BJ (cell line): Measurements from ENCODE around the gene RASGRP2. TPM values are rescaled to one million over a fixed set of nuclear protein-coding genes. Genes with fewer than 3 reads are reported as not detected.

Experiments
- CTCF ChIA-PET: fragments of 350-600 bp; formaldehyde crosslinking; extraction: SDS; loops from one replicate; lab custom pipeline; 2021; ENCODE audit warnings: antibody characterized with exemption, inconsistent platforms; lab: Yijun Ruan, JAX
- POLR2A ChIA-PET: fragments of 300-600 bp; sonication (Branson Sonifier 250); formaldehyde crosslinking; extraction: SDS; loops from one replicate; lab custom pipeline; 2021; ENCODE audit warnings: antibody characterized with exemption; lab: Charles Lee
- DNase-seq: peaks from one replicate; pipeline ENCODE4 v3.0.0-alpha.2; 2011; ENCODE audit warnings: low read depth
- H3K27me3 ChIP-seq: 2 replicates; pipeline ENCODE4 v1.6.0; 2011; ENCODE audit warnings: low read length; ENCODE audit not compliant: control insufficient read depth, insufficient read depth
- H3K36me3 ChIP-seq: 2 replicates; pipeline ENCODE4 v1.5.1; 2011; ENCODE audit warnings: low read length; ENCODE audit not compliant: control insufficient read depth, insufficient read depth
- H3K4me3 ChIP-seq: 2 replicates; pipeline ENCODE4 v1.5.1; 2011; ENCODE audit warnings: low read depth, mild to moderate bottlenecking, control low read depth, low read length
- CTCF ChIP-seq: IDR thresholded peaks from 2 replicates; pipeline ENCODE4 v1.5.1; 2011; ENCODE audit warnings: low read depth, mild to moderate bottlenecking, control low read depth, inconsistent platforms, low read length, moderate library complexity; ENCODE audit not compliant: insufficient read depth
- polyA plus RNA-seq: library from polyadenylated mRNA; depleted of rRNA; stranded (reverse); fragments of >200 nt; gene quantifications from 2 replicates; pipeline ENCODE4 v1.2.3, GENCODE V29; 2011; rRNA removed

Gene RASGRP2
- polyA plus RNA-seq, 1 experiment: 5.3 TPM

- ChIA-PET CTCF (interaction anchor here (1.3 to 3.2 kb wide), 2 partner anchors 8 to 29 kb away, joined by 4 to 21 read pairs; no protein-coding TSS in a partner anchor), POLR2A (no interaction called here)
- H3K36me3 ChIP-seq: no peaks in the 10 kb centered on the region
- no peak for DNase-seq
- H3K4me3 ChIP-seq: no peak overlapping the region
- no peak for TF ChIP-seq CTCF
- H3K27me3 ChIP-seq: peaks cover 19% of the 10 kb centered on the region
These were observed 64.1 kb downstream of the RASGRP2 start for GRCh38 chr11:64679846-64680245.

GRCh38 chr11:64677441-64678023 lies 66.4 kb downstream of the RASGRP2 start:
- CTCF ChIA-PET: interaction anchor here (3.2 kb wide), 1 partner anchor 11 kb away, joined by 21 read pairs; no protein-coding TSS in a partner anchor
- DNase-seq: no peak
- peaks cover 26% of the 10 kb centered on the region for H3K27me3 ChIP-seq
- H3K36me3 ChIP-seq: no peaks in the 10 kb centered on the region
- H3K4me3 ChIP-seq: no peak overlapping the region
- no peak for TF ChIP-seq CTCF
- POLR2A ChIA-PET: interaction anchor here (0.5 kb wide), 1 partner anchor 16 kb away, joined by 3 read pairs; no protein-coding TSS in a partner anchor

Other genes with a start within 250 kb of the RASGRP2 start
- gene SLC22A11, start 188.2 kb downstream of the RASGRP2 start, polyA plus RNA-seq: not detected in 2 replicates
- gene SLC22A12, start 152.9 kb downstream of the RASGRP2 start, polyA plus RNA-seq: not detected in 2 replicates
- gene NRXN2, start 20.9 kb downstream of the RASGRP2 start, polyA plus RNA-seq: 0.05 and 0.20 TPM in 2 replicates
- gene PYGM, start 15.8 kb upstream of the RASGRP2 start, polyA plus RNA-seq: 0.10 TPM in 2 replicates
- 40.3 and 41.7 TPM in 2 replicates for gene SF1, start 34.4 kb upstream of the RASGRP2 start, polyA plus RNA-seq
- 9.4 and 22.4 TPM in 2 replicates for gene MAP4K2, start 59.1 kb upstream of the RASGRP2 start, polyA plus RNA-seq
- gene MEN1, start 66.4 kb upstream of the RASGRP2 start, polyA plus RNA-seq: 14.4 and 27.8 TPM in 2 replicates
- gene CDC42BPG, start 100.5 kb upstream of the RASGRP2 start, polyA plus RNA-seq: 0.01 and 0.02 TPM in 2 replicates
- gene EHD1, start 134.5 kb upstream of the RASGRP2 start, polyA plus RNA-seq: 95.3 and 191 TPM in 2 replicates
- gene ATG2A, start 173.1 kb upstream of the RASGRP2 start, polyA plus RNA-seq: 3.7 and 7.0 TPM in 2 replicates
- gene PPP2R5B, start 180.5 kb upstream of the RASGRP2 start, polyA plus RNA-seq: 16.0 and 18.5 TPM in 2 replicates
- gene GPHA2, start 191.8 kb upstream of the RASGRP2 start, polyA plus RNA-seq: not detected in 2 replicates
- not detected in 2 replicates for gene MAJIN, start 228.0 kb upstream of the RASGRP2 start, polyA plus RNA-seq